Muscle of leg (tissue), 11 donors: ENCODE measurements around the gene AQP1. TPM values are rescaled to one million over a fixed set of nuclear protein-coding genes. Genes with fewer than 3 reads are reported as not detected.

Experiments used
- DNase-seq: peaks from one replicate; pipeline ENCODE4 v3.0.0; 2013
- H3K27ac ChIP-seq: one replicate; pipeline ENCODE4 v1.5.1; 2013; ENCODE audit warnings: mild to moderate bottlenecking, low read length, control low read depth
- H3K27me3 ChIP-seq: one replicate; pipeline ENCODE4 v1.6.1; 2013; ENCODE audit warnings: low read length; ENCODE audit not compliant: control insufficient read depth, insufficient read depth
- H3K36me3 ChIP-seq: one replicate; pipeline ENCODE4 v1.6.1; 2013; ENCODE audit warnings: low read length; ENCODE audit not compliant: control insufficient read depth, insufficient read depth
- H3K4me1 ChIP-seq: one replicate; pipeline ENCODE4 v1.6.1; 2013; ENCODE audit warnings: low read length; ENCODE audit not compliant: control insufficient read depth, insufficient read depth
- H3K4me3 ChIP-seq: one replicate; pipeline ENCODE4 v1.5.1; 2013; ENCODE audit warnings: low read length, control low read depth
- H3K9me3 ChIP-seq: replicated peaks from 2 replicates; pipeline ENCODE4 v1.6.1; 2013; ENCODE audit warnings: low read depth, low read length; ENCODE audit not compliant: control insufficient read depth
- WGBS: methylation state at CpG from one replicate; pipeline ENCODE4 v1.1.5; 2013; ENCODE audit warnings: missing lambda C conversion rate; ENCODE audit not compliant: insufficient coverage; 5-methylcytosine and 5-hydroxymethylcytosine counted together
- polyA plus RNA-seq, 8 donors: library from polyadenylated mRNA; unstranded; fragments of 120-200 nt; gene quantifications; one replicate each; pipeline versions ENCODE4 v1.2.1 to v1.2.3, GENCODE V29; 2013; ENCODE audit warnings: inconsistent platforms in 1 of 8, low replicate concordance in 1 of 8; ENCODE audit not compliant: insufficient read length in 8 of 8, insufficient read depth in 1 of 8
- total RNA-seq: library from RNA; stranded (reverse); fragments of 120-200 nt; gene quantifications from one replicate; pipeline ENCODE4 v1.2.4, GENCODE V29; 2013

The AQP1 gene
- total and polyA plus RNA-seq, 9 donors: 76.5 to 109 (median 87.6) TPM

DNA sequence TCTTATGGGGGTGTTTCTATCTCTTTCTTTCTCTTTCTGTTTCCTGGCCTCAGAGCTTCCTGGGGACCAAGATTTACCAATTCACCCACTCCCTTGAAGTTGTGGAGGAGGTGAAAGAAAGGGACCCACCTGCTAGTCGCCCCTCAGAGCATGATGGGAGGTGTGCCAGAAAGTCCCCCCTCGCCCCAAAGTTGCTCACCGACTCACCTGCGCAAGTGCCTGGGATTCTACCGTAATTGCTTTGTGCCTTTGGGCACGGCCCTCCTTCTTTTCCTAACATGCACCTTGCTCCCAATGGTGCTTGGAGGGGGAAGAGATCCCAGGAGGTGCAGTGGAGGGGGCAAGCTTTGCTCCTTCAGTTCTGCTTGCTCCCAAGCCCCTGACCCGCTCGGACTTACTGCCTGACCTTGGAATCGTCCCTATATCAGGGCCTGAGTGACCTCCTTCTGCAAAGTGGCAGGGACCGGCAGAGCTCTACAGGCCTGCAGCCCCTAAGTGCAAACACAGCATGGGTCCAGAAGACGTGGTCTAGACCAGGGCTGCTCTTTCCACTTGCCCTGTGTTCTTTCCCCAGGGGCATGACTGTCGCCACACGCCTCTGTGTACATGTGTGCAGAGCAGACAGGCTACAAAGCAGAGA is 12.2 kb downstream of the AQP1 start:
- H3K27me3 ChIP-seq: no peaks in the 10 kb centered on the region
- H3K9me3 ChIP-seq: peaks cover 4% of the 10 kb centered on the region
- peak; percentile 1 for DNase-seq
- peaks cover 31% of the 10 kb centered on the region for H3K4me1 ChIP-seq
- 83% methylated on average over 10 of the region's 13 CpGs for WGBS
- no peak overlapping the region for H3K27ac ChIP-seq
- peaks cover 46% of the 10 kb centered on the region for H3K36me3 ChIP-seq
- no peak overlapping the region for H3K4me3 ChIP-seq

- no peak for DNase-seq
- H3K27ac ChIP-seq: no peak overlapping the region
- peaks cover 46% of the 10 kb centered on the region for H3K36me3 ChIP-seq
Measured at GRCh38 chr7:30924624-30925023, 13.0 kb downstream of the AQP1 start.

GRCh38 chr7:30925117-30925516 is 13.5 kb downstream of the AQP1 start:
- Histone ChIP-seq H3K27ac (no peak overlapping the region), H3K27me3 (no peaks in the 10 kb centered on the region), H3K4me3 (no peak overlapping the region), H3K4me1 (peaks cover 34% of the 10 kb centered on the region), H3K9me3 (peaks cover 4% of the 10 kb centered on the region), H3K36me3 (peaks cover 46% of the 10 kb centered on the region)
- peak; percentile 0 for DNase-seq
- WGBS: 83% methylated on average over 1 of the region's 2 CpGs

More at GRCh38 chr7:30924624-30925023, 13.0 kb downstream of the AQP1 start:
- Histone ChIP-seq H3K4me1 (peaks cover 34% of the 10 kb centered on the region), H3K4me3 (no peak overlapping the region), H3K27me3 (no peaks in the 10 kb centered on the region), H3K9me3 (peaks cover 4% of the 10 kb centered on the region)

- 76% methylated on average over 4 of the region's 5 CpGs for whole genome bisulfite sequencing
- peaks cover 31% of the 10 kb centered on the region for H3K4me1 ChIP-seq
- H3K4me3 ChIP-seq: no peak overlapping the region
- peaks cover 4% of the 10 kb centered on the region for H3K9me3 ChIP-seq
- H3K27me3 ChIP-seq: no peaks in the 10 kb centered on the region
- H3K36me3 ChIP-seq: peaks cover 46% of the 10 kb centered on the region
- H3K27ac ChIP-seq: no peak overlapping the region
- peak; percentile 1 for DNase-seq
Measured at GRCh38 chr7:30925913-30926312, 14.3 kb downstream of the AQP1 start.

- WGBS: 100% methylated on average over 1 of the region's 5 CpGs
- H3K36me3 ChIP-seq: peaks cover 46% of the 10 kb centered on the region
- peaks cover 4% of the 10 kb centered on the region for H3K9me3 ChIP-seq
- H3K4me1 ChIP-seq: peaks cover 31% of the 10 kb centered on the region
- H3K27ac ChIP-seq: no peak overlapping the region
- DNase-seq: peak; percentile 5
- no peak overlapping the region for H3K4me3 ChIP-seq
- H3K27me3 ChIP-seq: no peaks in the 10 kb centered on the region
Measured at GRCh38 chr7:30926313-30926712, 14.7 kb downstream of the AQP1 start.

- WGBS: 100% methylated on average over 1 of the region's 3 CpGs
- H3K27ac ChIP-seq: no peak overlapping the region
- peaks cover 31% of the 10 kb centered on the region for H3K4me1 ChIP-seq
- H3K9me3 ChIP-seq: peaks cover 4% of the 10 kb centered on the region
- no peaks in the 10 kb centered on the region for H3K27me3 ChIP-seq
- no peak overlapping the region for H3K4me3 ChIP-seq
- peak; percentile 0 for DNase-seq
- H3K36me3 ChIP-seq: peaks cover 41% of the 10 kb centered on the region
Measured at GRCh38 chr7:30927040-30927439, 15.4 kb downstream of the AQP1 start.

GRCh38 chr7:30927559-30927958 is 15.9 kb downstream of the AQP1 start:
- Histone ChIP-seq H3K27ac (no peak overlapping the region), H3K27me3 (no peaks in the 10 kb centered on the region), H3K36me3 (peaks cover 36% of the 10 kb centered on the region), H3K4me3 (no peak overlapping the region), H3K9me3 (peaks cover 4% of the 10 kb centered on the region), H3K4me1 (peaks cover 31% of the 10 kb centered on the region)
- DNase-seq: peak; percentile 11
- 29% methylated on average over 2 of the region's 3 CpGs for WGBS

DNA sequence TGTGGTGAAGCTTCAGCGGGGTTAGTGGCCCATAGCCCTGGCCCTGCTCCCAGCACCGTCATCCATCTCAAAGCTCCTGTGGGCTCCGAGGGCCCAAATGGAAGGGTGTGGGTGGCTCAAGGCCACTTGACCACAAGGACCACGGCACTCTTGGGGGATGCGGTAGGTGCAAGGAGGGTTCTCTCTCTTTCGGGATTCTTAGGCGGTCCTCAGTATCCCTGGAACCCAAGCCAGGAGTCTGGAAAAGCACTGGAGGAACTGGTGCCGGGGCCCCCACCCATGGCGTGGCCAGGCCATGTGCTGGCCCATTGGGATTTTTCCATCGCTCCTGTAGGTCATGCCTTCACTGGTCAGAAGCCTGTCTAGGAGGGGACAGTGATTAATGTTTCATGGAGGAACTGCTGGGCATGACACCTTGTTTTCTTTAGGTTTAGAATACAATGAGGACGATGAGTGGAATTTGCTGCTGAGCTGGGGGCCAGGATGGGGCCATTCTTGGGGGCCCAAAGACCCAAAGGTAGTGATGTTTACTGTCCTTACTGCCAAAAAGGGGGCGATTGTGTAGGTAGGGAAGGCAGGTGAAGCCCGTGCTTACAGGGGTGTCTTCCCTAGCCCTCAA is 16.7 kb downstream of the AQP1 start:
- 86% methylated on average over 9 of the region's 13 CpGs for WGBS
- Histone ChIP-seq H3K9me3 (peaks cover 4% of the 10 kb centered on the region), H3K36me3 (peaks cover 30% of the 10 kb centered on the region), H3K4me1 (peaks cover 38% of the 10 kb centered on the region), H3K4me3 (no peak overlapping the region), H3K27me3 (no peaks in the 10 kb centered on the region), H3K27ac (no peak overlapping the region)
- peak; percentile 1 for DNase-seq

DNA sequence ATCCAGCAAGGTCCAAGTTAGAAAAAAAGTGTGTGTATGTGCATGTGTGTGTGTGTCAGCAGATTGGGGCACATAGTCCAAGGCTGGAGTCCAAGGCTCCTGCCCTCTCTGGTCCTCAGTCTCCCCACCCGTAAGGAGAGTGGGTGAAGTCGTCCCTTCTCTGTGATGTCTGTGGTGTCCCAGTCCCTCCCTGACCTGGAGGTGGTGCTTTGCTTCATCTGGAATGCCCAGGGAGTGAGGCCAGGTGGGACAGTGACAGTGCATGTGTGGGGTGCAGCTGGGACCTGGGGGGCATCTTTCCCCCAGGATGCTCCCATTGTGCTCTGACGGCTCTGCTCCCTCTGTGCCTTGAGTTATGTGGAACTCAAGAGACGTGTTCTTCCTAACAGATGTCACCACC is 18.0 kb downstream of the AQP1 start:
- no peak for DNase-seq
- Histone ChIP-seq H3K4me3 (no peak overlapping the region), H3K9me3 (peaks cover 4% of the 10 kb centered on the region), H3K4me1 (peaks cover 50% of the 10 kb centered on the region), H3K27me3 (no peaks in the 10 kb centered on the region), H3K27ac (no peak overlapping the region), H3K36me3 (peaks cover 18% of the 10 kb centered on the region)
- WGBS: 20% methylated on average over 1 of the region's 4 CpGs

DNA sequence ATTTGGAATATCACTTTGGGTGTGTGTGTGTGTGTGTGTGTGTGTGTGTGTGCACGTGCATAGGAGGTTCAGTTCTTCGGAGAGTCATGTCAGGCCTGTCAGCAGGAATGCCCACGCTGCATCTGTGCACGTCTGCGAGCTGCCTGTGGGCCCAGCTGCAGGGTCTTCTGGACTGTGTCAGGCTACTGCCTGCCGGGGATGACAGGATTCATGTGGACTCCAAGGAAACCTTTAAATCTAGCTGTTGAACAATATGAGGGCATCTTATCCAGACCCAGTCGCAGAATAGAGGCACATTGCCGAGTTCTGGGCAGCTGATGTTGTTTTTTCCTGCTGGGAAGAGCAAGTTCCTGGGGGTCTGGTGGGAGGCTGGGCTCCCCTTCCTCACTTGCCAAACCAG is 19.0 kb downstream of the AQP1 start:
- H3K4me1 ChIP-seq: peaks cover 50% of the 10 kb centered on the region
- H3K4me3 ChIP-seq: no peak overlapping the region
- peaks cover 4% of the 10 kb centered on the region for H3K9me3 ChIP-seq
- peak; percentile 53 for DNase-seq
- H3K27me3 ChIP-seq: no peaks in the 10 kb centered on the region
- 13% methylated on average over 7 of the region's 8 CpGs for WGBS
- peak overlapping the region; percentile 84 for H3K27ac ChIP-seq
- peaks cover 9% of the 10 kb centered on the region for H3K36me3 ChIP-seq
